ENCODE data around the gene CYP4F11. TPM values are rescaled to one million over a fixed set of nuclear protein-coding genes. Genes with fewer than 3 reads are reported as not detected.

Gene CYP4F11
- total RNA-seq, 1 donor from 2014 or later, result not detected

GRCh38 chr19:15863272-15863671, 71.1 kb downstream of the CYP4F11 start:
- Mint-ChIP-seq H3K36me3 (no peaks in the 10 kb centered on the region), H3K4me1 (no peaks in the 10 kb centered on the region), H3K9me3 (peaks cover 33% of the 10 kb centered on the region), H3K27me3 (ENCODE audit: insufficient read depth, low read depth) (peaks cover 2% of the 10 kb centered on the region), H3K4me3 (no peak overlapping the region), H3K27ac (no peak overlapping the region)
- Histone ChIP-seq H2AFZ (replicated peaks) (no peak overlapping the region), H4K20me1 (ENCODE audit: low read depth) (no peaks in the 10 kb centered on the region), H3K4me1 (no peaks in the 10 kb centered on the region), H3K36me3 (no peaks in the 10 kb centered on the region), H3K79me2 (ENCODE audit: low read depth) (no peaks in the 10 kb centered on the region), H3K9ac (no peak overlapping the region), H3F3A (ENCODE audit: low read depth) (no peaks in the 10 kb centered on the region), H3K27ac (no peak overlapping the region), H3K4me3 (no peak overlapping the region), H3K27me3 (no peaks in the 10 kb centered on the region), H3K9me3 (ENCODE audit: low read depth) (peaks cover 3% of the 10 kb centered on the region), H3K4me2 (no peak overlapping the region)
- DNase-seq (ENCODE audit: low spot score), result no peak
- no peak for TF ChIP-seq CTCF (IDR thresholded peaks at IDR 0.05)
- no peak for TF ChIP-seq EZH2phosphoT487 (IDR thresholded peaks at IDR 0.05)
- no peak for TF ChIP-seq EZH2 (IDR thresholded peaks at IDR 0.05)

GRCh38 chr19:15862444-15862843, 71.9 kb downstream of the CYP4F11 start:
- H3K27ac ChIP-seq, result no peak overlapping the region
- no peaks in the 10 kb centered on the region for H3K36me3 ChIP-seq
- no peak for TF ChIP-seq EZH2phosphoT487 (IDR thresholded peaks at IDR 0.05)
- TF ChIP-seq CTCF (IDR thresholded peaks at IDR 0.05), result no peak
- no peak for TF ChIP-seq EZH2 (IDR thresholded peaks at IDR 0.05)
- no peaks in the 10 kb centered on the region for H3K27me3 ChIP-seq
- no peak overlapping the region for H3K9ac ChIP-seq
- no peak overlapping the region for H2AFZ ChIP-seq (replicated peaks)
- Mint-ChIP-seq H3K36me3 (no peaks in the 10 kb centered on the region), H3K4me3 (no peak overlapping the region), H3K27ac (no peak overlapping the region), H3K4me1 (no peaks in the 10 kb centered on the region), H3K9me3 (peaks cover 36% of the 10 kb centered on the region), H3K27me3 (ENCODE audit: insufficient read depth, low read depth) (peaks cover 2% of the 10 kb centered on the region)
- peaks cover 3% of the 10 kb centered on the region for H3K9me3 ChIP-seq (ENCODE audit: low read depth)
- no peak for DNase-seq (ENCODE audit: low spot score)
- no peaks in the 10 kb centered on the region for H3K79me2 ChIP-seq (ENCODE audit: low read depth)
- no peaks in the 10 kb centered on the region for H3F3A ChIP-seq (ENCODE audit: low read depth)
- no peaks in the 10 kb centered on the region for H4K20me1 ChIP-seq (ENCODE audit: low read depth)
- H3K4me1 ChIP-seq, result no peaks in the 10 kb centered on the region
- no peak overlapping the region for H3K4me3 ChIP-seq
- no peak overlapping the region for H3K4me2 ChIP-seq

Small RNA genes lying within 50 kb of the gene (small RNA-seq; reads per million reads assigned to genes)
- not detected for gene CYP4F36P

Other genes starting within 250 kb of the CYP4F11 start
- gene OR10H2, start 206.5 kb downstream of the CYP4F11 start, total RNA-seq (ENCODE audit: low replicate concordance), result not detected in 2 replicates
- gene OR10H3, start 196.5 kb downstream of the CYP4F11 start, total RNA-seq (ENCODE audit: low replicate concordance), result not detected in 2 replicates
- gene OR10H5, start 146.9 kb downstream of the CYP4F11 start, total RNA-seq (ENCODE audit: low replicate concordance), result not detected in 2 replicates
- gene OR10H1, start 118.9 kb downstream of the CYP4F11 start, total RNA-seq (ENCODE audit: low replicate concordance), result not detected in 2 replicates
- gene CYP4F2, start 36.5 kb downstream of the CYP4F11 start, total RNA-seq (ENCODE audit: low replicate concordance), result not detected in 2 replicates
- not detected in 2 replicates for gene OR10H4, start 14.5 kb upstream of the CYP4F11 start, total RNA-seq (ENCODE audit: low replicate concordance)
- gene TPM4, start 142.0 kb upstream of the CYP4F11 start, total RNA-seq (ENCODE audit: low replicate concordance), result 446 and 535 TPM in 2 replicates
- gene RAB8A, start 177.4 kb upstream of the CYP4F11 start, total RNA-seq (ENCODE audit: low replicate concordance), result 39.2 and 61.7 TPM in 2 replicates
- not detected in 2 replicates for gene HSH2D, start 209.2 kb upstream of the CYP4F11 start, total RNA-seq (ENCODE audit: low replicate concordance)
- gene CIB3, start 239.0 kb upstream of the CYP4F11 start, total RNA-seq (ENCODE audit: low replicate concordance), result not detected in 2 replicates